GM21786 (cell line): ENCODE measurements around the gene COL18A1.

Source experiments
- ATAC-seq: cut with Tn5 transposase; IDR thresholded peaks from one replicate; pipeline ENCODE4 v1.9.1; 2021; ENCODE audit not compliant: unreplicated experiment

COL18A1 gene

DNA sequence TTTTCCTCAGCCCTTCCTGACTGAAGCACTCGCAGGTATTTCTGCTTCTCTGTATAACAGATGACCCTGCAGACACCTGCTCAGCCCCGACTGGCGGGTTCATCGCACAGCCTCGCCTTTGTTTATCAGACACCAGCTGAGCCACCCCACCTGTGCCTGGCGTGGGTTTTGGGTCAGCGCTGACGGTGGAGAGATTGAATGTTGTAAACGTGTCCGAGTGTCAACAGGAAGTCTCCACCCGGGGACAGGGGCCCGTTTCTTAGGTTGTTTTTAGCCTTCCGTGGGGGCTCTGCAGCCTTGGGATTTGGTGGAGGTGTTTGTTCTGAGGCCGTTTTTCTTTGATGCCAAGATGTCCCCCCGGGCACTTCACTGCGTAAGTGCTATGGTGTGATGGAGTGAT is 60.1 kb downstream of the COL18A1 start:
- ATAC-seq = no peak

DNA sequence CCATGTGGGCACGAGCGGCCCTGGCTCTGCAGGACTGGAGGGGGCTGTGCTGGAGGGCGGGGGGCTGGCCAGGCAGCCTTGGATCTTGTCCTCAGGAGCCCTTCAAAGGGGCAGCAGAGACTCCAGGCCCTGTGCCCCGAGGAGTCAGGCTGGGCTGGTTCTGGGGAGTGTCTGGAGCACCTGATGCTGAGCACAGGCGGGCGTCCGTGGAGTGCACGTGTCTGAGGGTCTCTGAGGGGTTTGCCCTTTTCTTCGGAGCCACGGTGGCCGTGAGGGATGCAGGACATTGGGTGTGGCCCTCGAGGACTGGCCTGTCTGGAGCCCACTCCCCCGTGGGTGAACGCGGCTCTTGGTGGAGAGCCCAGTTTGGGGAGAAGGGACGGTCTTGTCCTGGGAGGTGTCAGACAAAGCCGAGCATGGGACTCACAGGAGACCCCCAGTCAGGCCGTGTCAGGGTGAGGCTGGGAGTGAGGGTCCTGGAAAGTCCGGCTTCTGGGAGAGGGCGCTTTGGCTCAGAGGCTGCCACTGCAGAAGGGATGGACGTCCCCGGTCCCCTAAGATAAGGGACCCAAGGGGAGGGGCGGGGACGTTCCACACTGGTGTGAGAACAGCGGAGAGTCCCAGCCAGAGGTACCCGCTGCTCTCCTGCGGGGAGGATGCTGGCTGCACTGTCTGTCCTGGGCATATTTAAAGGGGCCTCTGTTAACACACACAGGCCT is 60.8 kb downstream of the COL18A1 start:
- ATAC-seq = no peak

DNA sequence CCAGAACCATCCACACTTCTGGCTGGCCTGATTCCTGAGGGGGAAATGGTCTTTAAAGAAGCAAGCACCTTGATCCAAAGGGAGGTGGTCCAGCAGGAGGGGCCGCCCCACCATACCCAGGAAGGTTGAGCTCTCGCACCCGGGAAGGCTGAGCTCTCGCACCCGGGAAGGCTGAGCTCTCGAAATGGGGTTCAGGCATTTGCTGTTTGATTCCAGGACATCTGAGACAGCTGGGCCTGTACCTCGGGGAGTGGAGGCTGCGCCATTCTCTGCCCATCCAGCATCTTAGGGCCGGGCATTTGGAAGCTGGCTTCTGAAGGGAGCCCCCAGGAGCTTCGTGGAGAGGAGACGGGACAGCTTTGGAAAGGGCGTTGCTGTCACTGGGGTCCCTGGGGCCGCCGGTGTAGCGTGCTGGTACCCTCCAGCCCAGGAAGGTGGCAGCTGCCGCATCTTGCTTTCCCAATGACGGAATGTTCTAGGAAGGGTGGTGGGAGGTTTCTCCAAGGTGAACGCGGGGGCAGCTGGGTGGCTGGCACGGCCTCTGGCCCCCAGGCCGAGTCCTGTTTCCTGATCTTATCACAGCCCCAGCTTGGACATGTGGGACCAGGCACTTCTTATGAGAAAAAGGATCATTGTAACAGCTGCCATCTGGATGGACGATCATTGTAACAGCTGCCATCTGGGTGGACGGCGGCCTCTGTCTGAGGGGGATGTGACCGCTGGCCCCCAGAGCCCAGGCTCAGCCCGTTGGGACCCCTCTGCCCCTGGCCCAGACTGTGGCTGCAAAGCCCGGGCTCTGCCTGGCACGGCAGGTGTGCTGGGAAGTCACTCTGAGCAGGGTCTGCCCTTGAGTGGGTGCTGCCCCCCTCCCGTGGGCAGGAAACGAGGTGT is 61.6 kb downstream of the COL18A1 start:
- ATAC-seq = no peak

DNA sequence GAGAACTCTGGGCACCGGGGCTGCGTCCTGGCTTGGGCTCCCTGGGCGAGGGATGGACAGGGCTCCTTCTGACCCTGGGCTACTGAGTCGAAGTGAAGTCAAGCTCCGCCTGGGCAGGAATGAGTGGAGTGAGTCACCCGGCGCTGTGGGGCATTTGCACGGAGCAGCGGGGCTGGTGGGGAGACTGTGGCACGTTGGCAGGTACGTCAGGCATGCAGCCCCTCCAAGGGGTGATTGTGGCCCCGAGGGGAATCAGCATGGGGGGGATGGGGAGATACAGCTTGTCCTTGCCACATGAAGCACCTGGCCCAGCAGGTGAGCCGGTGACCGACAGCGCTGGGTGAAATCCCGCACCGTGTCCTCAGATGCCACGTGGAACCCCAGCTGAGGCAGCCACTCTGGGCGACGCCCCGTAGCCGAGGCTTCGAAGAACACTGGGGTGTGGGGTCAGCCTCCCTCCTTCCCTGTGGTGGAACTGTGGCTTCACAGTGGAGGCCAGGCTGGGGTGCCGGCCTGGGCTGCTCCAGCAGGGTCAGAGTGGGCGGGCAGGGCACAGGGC is 62.3 kb downstream of the COL18A1 start:
- no peak for ATAC-seq

DNA sequence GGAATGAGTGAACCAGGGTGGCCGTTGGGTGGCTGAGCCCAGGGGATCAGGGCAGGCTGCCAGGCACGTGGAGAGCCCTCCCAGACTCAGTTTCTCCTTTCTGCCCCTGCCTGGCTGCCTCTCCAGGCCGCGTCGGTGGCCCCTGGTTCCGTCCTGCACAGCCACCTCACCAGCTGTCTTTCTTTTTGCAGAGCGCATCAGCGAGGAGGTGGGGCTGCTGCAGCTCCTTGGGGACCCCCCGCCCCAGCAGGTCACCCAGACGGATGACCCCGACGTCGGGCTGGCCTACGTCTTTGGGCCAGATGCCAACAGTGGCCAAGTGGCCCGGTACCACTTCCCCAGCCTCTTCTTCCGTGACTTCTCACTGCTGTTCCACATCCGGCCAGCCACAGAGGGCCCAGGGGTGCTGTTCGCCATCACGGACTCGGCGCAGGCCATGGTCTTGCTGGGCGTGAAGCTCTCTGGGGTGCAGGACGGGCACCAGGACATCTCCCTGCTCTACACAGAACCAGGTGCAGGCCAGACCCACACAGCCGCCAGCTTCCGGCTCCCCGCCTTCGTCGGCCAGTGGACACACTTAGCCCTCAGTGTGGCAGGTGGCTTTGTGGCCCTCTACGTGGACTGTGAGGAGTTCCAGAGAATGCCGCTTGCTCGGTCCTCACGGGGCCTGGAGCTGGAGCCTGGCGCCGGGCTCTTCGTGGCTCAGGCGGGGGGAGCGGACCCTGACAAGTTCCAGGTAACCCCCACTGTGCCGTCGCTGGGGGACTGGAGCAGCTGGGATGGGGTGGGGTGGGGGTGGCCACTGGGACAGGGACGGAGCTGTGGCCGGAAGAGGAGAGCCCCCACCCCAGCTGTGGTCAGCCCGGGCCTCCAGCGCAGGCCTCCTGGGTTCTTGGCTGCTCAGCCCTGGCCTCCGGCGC is 63.3 kb downstream of the COL18A1 start:
- no peak for ATAC-seq

DNA sequence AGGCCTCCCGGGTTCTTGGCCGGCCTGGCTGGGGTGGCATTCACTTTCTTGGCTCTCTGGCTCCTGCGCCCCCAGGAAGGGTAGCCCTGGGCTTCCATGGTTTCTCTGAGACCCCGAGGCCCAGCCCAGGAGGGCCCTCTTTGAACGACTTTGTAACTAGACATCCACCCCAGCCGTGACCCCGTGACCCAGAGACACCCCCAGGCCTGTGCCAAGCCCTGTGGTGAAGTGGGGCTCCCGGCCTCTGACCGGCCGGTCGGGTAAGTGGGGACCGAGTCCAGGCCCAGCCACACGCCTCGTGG is 64.0 kb downstream of the COL18A1 start:
- ATAC-seq = no peak

DNA sequence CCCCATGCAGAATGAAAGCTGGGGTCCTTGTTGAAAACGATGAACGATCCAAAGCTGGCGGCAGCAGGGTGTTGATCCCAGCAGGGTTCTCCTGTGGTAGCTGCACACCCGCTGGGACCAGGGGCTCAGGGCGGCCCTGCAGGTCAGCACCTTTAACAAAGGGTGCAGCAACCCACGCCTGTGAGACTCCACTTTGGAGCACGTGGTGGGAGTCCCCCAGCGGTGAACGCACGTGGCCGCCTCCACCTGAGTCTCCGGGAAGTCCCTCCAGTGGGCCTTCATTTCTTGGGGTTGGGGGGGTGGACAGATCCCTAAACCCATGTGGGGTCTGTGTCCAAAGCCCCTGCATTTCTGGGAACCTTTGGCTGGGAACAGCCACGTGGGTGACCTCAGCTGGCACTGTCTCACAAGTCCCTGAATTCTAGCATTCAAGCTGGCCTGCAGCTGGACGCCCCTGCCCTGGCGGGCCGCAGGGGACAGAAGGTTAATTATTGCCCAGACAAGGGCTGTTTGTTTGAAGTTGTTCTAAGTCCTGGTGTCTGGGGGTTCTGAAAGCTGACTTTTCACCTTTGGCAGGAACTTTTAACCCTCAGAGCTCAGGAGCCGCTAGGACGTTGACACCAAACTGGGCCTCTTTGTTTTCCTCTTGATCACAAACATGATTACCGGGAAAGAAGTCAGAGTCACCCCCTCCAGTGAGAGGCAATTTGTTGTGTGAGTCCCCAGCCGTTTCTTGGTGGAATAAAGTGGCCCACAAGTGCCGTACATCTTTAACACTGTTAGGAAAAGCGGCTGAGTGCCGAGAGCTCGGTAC is 64.5 kb downstream of the COL18A1 start:
- no peak for ATAC-seq

DNA sequence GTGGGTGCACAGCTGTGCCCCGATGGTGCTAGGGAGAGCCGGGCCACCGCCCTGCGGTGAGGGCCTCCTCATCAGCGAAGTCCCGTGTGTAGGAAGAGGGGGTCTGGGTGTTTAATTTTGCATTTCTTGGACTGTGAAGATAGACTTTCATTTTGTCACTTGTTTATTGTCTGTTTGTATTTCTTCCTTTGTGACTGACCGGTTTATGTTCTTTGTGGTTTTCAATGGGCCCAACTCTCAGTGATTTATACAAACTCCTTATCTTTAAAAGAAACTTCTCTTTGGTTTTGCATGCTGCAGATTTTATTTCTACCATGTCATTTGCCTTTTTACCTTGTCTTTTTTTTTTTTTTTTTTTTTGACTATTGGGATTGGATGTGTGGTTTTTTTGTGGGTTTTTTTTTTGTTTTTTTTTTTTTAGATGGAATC is 65.1 kb downstream of the COL18A1 start:
- ATAC-seq = no peak

DNA sequence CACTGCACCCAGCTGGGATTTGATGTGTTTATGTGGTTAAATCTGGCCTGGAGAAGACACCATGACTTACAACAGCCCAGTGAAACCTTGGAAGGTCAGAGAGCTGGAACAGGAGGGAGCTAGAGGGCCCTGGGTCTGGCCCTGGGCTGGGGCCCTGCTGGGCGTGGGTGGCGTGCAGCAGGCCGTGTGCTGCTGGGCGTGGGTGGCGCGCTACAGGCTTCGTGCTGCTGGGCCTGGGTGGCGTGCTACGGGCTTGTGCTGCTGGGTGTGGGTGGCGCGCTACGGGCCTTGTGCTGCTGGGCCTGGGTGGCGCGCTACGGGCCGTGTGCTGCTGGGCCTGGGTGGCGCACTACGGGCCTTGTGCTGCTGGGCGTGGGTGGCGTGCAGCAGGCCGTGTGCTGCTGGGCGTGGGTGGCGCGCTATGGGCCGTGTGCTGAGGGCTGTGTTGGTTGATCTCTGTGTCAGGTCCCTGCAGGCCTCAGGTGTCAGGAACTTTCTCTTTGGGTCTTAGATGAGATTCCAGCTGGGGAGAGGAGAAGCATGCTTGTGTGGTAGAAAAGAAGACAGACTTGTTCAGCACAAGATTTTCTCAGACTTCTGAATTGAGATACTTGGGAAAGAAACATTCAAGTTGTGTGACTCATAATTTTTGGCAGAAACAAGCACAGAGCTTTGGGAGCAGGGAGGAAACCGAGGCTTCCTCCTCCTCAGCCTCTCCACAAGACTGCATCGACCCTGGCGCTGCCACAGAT is 66.0 kb downstream of the COL18A1 start:
- no peak for ATAC-seq

DNA sequence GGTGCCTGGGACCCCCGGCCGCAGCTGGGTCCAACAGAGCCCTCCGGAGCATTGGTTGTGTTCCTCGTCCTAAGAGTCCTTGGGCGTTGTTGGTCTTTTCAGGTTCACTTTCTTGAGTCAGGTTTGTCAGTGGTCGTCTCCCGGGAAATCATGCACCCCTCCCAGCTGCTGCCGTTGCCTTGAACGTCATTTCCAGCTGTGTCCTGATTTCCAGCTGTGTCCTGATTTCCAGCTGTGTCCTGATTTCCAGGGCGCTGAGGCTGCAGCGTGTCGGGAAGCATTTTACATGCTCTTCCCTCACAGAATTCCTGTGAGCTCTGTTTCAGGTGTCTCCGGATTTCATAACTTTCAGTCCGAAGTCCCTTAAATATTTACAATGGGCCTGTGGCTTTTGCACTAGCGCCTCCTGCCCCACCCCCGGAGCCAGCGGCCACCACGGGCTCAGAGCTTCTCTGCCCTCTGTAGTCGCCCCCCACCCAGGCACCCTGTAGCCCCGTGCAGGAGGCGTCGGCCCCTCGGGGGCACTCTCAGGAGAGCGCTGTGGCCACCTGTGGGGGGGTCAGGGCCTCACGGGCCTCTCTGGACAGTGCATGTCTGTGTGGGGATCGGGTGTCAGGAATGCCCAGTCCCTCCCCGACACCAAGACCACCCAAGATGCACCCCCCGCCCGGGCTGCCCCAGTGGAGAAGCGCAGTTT is 66.7 kb downstream of the COL18A1 start:
- ATAC-seq = no peak

DNA sequence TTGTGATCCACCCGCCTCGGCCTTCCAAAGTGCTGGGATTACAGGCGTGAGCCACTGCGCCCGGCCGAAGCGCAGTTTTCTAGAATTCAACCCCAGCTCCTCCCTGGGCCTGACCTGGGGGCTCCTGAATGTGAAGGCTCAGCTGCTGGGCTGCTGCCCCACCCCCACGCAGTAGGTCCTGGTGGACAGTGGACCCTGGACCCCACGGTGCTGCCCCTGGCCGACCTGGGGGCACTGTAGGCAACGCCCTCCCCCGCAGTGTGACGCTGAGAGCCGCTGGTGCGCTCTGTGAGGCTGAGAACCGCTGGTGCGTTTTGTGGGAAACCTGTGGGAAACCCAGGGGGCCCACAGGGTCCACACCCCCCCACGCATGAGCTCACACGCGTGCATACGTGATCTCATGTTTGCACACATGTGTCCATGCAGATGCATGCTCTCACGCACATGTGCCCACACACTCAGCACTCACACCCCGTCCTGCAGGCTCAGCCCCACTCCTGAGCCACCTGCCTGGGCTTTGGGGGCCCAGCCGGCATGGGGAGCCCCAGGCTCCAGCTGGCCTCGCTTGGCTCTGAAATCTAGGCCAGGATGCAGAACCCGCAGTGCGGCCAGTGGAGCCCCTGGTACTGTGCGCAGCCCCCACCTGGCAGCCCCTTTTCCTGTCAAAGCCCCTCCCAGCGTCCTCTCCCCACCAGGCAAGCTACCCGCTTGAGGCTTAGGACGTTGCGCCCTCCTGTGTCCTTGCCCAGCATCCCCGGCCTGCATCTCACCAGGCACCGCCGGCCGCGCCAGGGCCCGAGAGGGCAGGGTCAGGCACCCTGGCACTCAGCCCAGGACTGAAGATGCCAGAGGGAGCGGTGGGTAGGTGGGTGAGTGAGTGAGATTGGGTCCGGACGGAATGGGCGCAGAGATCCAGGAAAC is 67.7 kb downstream of the COL18A1 start:
- no peak for ATAC-seq

DNA sequence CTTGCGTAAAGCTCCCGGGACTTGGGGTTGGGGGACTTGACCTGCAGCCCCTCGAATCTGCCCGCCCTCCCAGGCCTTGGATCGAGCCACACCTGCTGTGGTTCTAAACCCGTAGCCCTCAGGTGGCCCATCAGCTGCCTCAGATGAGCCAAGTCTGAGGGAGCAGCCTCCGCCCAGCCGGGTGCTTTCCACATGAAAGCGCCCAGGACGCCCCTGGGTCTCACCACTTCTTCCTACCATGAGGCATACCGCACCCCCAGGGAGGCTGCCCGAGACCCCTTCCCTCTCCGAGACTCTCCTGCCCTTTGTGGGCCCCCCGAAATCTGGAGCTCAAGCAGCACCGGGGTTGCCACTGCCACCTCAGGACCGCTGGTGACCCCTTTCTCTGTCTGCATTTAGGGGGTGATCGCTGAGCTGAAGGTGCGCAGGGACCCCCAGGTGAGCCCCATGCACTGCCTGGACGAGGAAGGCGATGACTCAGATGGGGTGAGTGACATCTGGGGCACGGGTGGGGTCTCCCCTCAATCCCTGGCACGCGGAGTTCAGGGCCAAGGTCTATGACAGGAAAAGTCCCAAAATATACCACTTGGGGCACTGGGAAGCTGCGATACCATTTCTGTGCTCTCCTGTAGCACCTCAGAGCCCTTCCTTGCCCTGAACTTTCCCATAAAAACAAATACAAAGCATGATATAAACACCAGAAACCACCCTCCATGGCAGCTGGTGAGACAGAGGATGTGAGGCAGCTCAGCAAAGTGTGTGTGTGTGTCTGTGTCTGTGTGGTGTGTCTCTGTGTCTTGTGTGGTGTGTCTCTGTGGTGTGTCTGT is 68.7 kb downstream of the COL18A1 start:
- no peak for ATAC-seq

DNA sequence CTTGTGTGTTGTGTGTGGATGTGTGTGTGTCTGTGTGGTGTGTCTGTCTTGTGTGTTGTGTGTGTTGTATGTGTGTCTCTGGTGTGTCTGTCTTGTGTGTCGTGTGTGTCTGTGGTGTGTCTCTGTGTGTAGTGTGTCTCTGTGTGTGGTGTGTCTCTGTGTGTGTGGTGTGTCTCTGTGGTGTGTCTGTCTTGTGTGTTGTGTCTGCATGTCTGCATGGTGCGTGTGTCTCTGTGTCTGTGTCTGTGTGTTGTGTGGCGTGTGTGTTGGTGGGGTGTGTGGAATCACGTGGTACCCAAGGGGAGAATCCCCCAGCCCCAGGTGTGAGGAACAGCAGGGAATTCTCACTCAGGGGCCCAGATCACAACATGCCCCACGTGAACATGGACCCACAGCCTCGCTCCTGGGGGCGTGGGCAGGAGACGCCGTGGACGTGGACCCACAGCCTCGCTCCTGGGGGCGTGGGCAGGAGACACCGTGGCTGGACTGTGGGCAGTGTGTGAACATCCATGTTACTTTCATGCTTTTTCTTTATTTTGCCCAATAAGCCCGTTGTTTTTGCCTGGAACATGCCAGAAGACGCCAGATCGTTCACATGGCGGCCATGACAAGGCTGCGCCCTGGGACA is 69.5 kb downstream of the COL18A1 start:
- no peak for ATAC-seq

DNA sequence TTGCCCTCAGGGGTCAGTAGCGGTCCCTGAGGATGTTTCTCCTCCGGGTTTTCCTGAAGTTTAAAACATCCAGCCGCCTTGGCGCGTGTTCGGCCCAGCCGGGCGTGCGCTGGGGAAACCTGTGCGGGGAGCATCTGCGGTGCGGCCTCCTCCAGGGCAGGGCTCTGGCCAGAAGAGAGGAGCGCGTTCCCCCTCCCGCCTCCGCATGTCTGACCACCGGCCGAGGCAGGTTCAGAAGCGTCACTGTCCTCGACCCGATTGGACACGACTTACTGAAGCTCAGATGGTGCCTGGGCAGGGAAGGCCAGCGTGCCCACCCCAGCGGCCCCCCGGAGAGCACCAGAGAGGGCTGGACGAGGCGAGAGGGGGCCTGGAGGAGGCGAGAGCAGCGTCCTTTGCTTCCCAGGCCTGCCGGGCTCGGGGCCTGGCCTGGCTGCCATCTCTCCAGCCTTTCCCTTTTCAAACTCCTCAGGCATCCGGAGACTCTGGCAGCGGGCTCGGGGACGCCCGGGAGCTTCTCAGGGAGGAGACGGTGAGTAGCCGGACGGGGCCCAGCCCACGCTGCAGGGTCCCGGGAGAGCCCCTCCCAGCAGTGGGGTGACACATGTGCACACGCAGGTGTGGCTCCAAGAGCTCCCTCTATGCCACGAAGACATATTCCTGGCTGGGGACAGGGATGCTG is 70.2 kb downstream of the COL18A1 start:
- no peak for ATAC-seq

DNA sequence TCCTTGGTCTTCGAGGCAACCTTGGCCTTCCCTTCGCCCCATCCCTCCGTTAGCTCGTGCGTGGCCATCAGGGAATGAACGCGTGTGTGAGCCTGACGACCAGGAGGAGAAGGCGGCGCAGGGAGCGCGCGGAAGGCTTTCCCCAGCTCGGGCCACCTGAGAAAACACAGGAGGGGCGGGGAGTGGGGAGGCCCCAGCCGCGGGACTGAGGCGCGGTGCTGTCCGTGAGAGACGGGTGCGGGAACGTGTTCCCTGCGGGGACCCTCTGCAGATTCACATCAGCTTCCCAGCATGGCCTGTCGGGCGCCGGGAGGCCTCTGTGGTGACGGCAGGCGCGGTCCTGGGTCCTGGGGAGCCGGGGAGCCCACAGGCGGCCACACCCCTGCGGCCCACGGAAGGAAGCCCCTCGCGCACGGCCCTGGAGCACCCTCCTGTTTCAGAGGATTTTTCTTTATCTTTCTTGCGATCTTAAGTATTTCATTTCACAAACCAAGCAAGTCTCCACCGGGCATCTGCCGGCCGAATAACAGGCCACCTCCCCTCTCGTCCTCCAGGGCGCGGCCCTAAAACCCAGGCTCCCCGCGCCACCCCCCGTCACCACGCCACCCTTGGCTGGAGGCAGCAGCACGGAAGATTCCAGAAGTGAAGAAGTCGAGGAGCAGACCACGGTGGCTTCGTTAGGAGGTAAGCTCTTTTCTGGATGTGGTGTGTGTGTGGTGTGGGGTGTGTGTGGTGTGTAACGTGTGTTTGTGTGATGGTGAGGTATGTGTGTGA is 71.0 kb downstream of the COL18A1 start:
- no peak for ATAC-seq
